HG02798 (cell line): ENCODE data around the gene CEBPZOS.

Source experiments
- ATAC-seq: cut with Tn5 transposase; IDR thresholded peaks from one replicate; pipeline ENCODE4 v1.9.1; 2021; ENCODE audit warnings: mild to moderate bottlenecking; ENCODE audit not compliant: unreplicated experiment, poor library complexity

The CEBPZOS gene

GRCh38 chr2:37196320-37197195, at the start of gene CEBPZOS:
TSS of gene CEBPZOS (plus strand) at chr2:37196496. CDS start at chr2:37199705, 3,209 bp downstream.
- peak; percentile 83 for ATAC-seq

GRCh38 chr2:37148325-37148724, 48.0 kb upstream of the CEBPZOS start:
- ATAC-seq = no peak

- ATAC-seq = no peak
These were observed 46.5 kb upstream of the CEBPZOS start for GRCh38 chr2:37149626-37150322.

- no peak for ATAC-seq
These were observed 43.1 kb upstream of the CEBPZOS start for GRCh38 chr2:37153224-37153623.

- ATAC-seq = no peak
These were observed 41.5 kb upstream of the CEBPZOS start for GRCh38 chr2:37154785-37155184.

GRCh38 chr2:37156071-37156856, 40.0 kb upstream of the CEBPZOS start:
- ATAC-seq = peak; percentile 14

- peak; percentile 93 for ATAC-seq
These were observed 39.2 kb upstream of the CEBPZOS start, which contains the start of gene EIF2AK2 for GRCh38 chr2:37156857-37157714. TSS of gene EIF2AK2 (minus strand) at chr2:37156980. CDS start at chr2:37147806, 9,174 bp downstream.

- no peak for ATAC-seq
These were observed 31.5 kb upstream of the CEBPZOS start for GRCh38 chr2:37164757-37165156.

GRCh38 chr2:37167636-37168180, 28.6 kb upstream of the CEBPZOS start:
- no peak for ATAC-seq

GRCh38 chr2:37168217-37168981, 27.9 kb upstream of the CEBPZOS start:
- peak; percentile 65 for ATAC-seq

GRCh38 chr2:37171624-37171950, 24.7 kb upstream of the CEBPZOS start:
- ATAC-seq = no peak

GRCh38 chr2:37173741-37174140, 22.6 kb upstream of the CEBPZOS start:
- no peak for ATAC-seq

GRCh38 chr2:37180006-37180639, 16.2 kb upstream of the CEBPZOS start:
- ATAC-seq = no peak

- no peak for ATAC-seq
These were observed 15.7 kb upstream of the CEBPZOS start for GRCh38 chr2:37180640-37181039.

- no peak for ATAC-seq
These were observed 14.3 kb upstream of the CEBPZOS start for GRCh38 chr2:37181726-37182684.

GRCh38 chr2:37188570-37188969, 7.7 kb upstream of the CEBPZOS start, which contains the start of gene SULT6B1:
TSS of gene SULT6B1 (minus strand) at chr2:37188670. CDS start at chr2:37188640, 30 bp downstream.
- ATAC-seq = no peak
